Heart right ventricle (tissue), 16 donors: ENCODE data around the gene RIBC2. TPM values are rescaled to one million over a fixed set of nuclear protein-coding genes. Genes with fewer than 3 reads are reported as not detected.
"Not testable (repeated sequence)": the region's sequence is repeated elsewhere in the genome, so short reads cannot be mapped to it uniquely, and the experiment has no call there.

Source experiments
- ATAC-seq, 8 donors: fragments of 200-7000 bp; cut with Tn5 transposase; one replicate each; pipeline ENCODE4 v1.9.1; 2020; ENCODE audit warnings: mild to moderate bottlenecking in 8 of 8, moderate library complexity in 8 of 8, moderate number of reproducible peaks in 1 of 8
- DNase-seq, 2 donors: peaks; one replicate each; pipeline ENCODE4 v3.0.0-alpha.2; 2020
- H3K27ac ChIP-seq, 10 donors: fragments of 200-600 bp; sonication (generic) in 2 of 10; one replicate each; pipeline versions ENCODE4 v1.5.0 to v1.8.0; 2020 to 2022; ENCODE audit warnings: mild to moderate bottlenecking in 3 of 10
- H3K27me3 ChIP-seq, 7 donors: fragments of 200-600 bp; one replicate each; pipeline ENCODE4 v1.8.0; 2021 to 2022; ENCODE audit warnings: mild to moderate bottlenecking in 2 of 7
- H3K36me3 ChIP-seq, 9 donors: fragments of 200-600 bp; sonication (generic) in 1 of 9; one replicate each; pipeline versions ENCODE4 v1.5.0 to v1.8.0; 2020 to 2022; ENCODE audit warnings: mild to moderate bottlenecking in 2 of 9
- H3K4me1 ChIP-seq, 9 donors: fragments of 200-600 bp; sonication (generic) in 1 of 9; one replicate each; pipeline versions ENCODE4 v1.5.0 to v1.8.0; 2020 to 2022; ENCODE audit warnings: mild to moderate bottlenecking in 4 of 9
- H3K4me3 ChIP-seq, 10 donors: fragments of 200-600 bp; sonication (generic) in 2 of 10; one replicate each; pipeline versions ENCODE4 v1.5.0 to v1.8.0; 2020 to 2022; ENCODE audit warnings: mild to moderate bottlenecking in 7 of 10, moderate library complexity in 2 of 10
- H3K9me3 ChIP-seq, 11 donors: fragments of 200-600 bp in 10 of 11; sonication (generic) in 2 of 11; one replicate each; pipeline versions ENCODE4 v1.5.0 to v1.8.0; 2013 to 2022; ENCODE audit warnings: mild to moderate bottlenecking in 2 of 11, control low read depth in 1 of 11, moderate library complexity in 1 of 11
- CTCF ChIP-seq, 9 donors: fragments of 200-600 bp; sonication (generic) in 2 of 9; IDR thresholded peaks; one replicate each; pipeline versions ENCODE4 v1.5.0 to v1.8.0; 2021 to 2022; ENCODE audit warnings: antibody characterized with exemption in 9 of 9, mild to moderate bottlenecking in 5 of 9, moderate library complexity in 1 of 9
- WGBS, 2 donors: extraction: QIAGEN DNeasy Blood & Tissue Kit; methylation state at CpG; one replicate each; pipeline ENCODE4 v1.1.7; 2013; ENCODE audit warnings: inconsistent platforms in 1 of 2; 5-methylcytosine and 5-hydroxymethylcytosine counted together
- intact Hi-C, 10 donors: fragments of 100-400 bp; cut with DNase I; formaldehyde crosslinking; loops; one replicate each; pipeline versions ENCODE4 v1.11.1 to v1.14.2; 2022
- polyA plus RNA-seq, 2 donors: library from polyadenylated mRNA; stranded (reverse); fragments of 200-250 nt; gene quantifications; one replicate each; pipeline ENCODE4 v1.2.3, GENCODE V29; 2013
- total RNA-seq, 10 donors: library from RNA; stranded (reverse); fragmentation: NEBNext Ultra II Directional in 3 of 10; extraction: Animal tissue kit (Norgen Biotek cat#: 25700) in 3 of 10; gene quantifications; one replicate each; pipeline versions ENCODE4 v1.2.1 to v1.2.4, GENCODE V29; 2021 to 2023
- donor health status: Arrhythmogenic right ventricular cardiomyopathy.
- donor health status: ischemic (EF 13 %, LVEDD 7.1; RV severe dilation, severe dysfunction).
- donor health status: healthy with polysubstance abuse.
- donor health status: DM: no; HTN: yes; CAD: no.
- donor health status: DM: no; HTN: no; CAD: no.
- donor health status: ischemic (EF 25% LVEDD 6.9; RV normal size, moderate dysfunction).
- donor health status: ischemic (EF 25% LVEDD 5.7; RV mildly dilated, moderate dysfunction).
- donor health status: healthy.
- donor health status: DM: yes; HTN: yes; CAD: no.
- donor health status: Ischemic cardiomyopathy.
- donor health status: ischemic (EF 35%, LVEDD 5.7; RV mildly dilated, moderate dysfunction).
- donor health status: nonischemic (EF 11% LVEDD 7.7; RV severe dilation, severe dysfunction).
- donor health status: DM: yes; HTN: yes; CAD: no.
- donor health status: PGD.
- donor health status: ischemic (EF 29% LVEDD 5.4; RV normal size, mild dysfunction).
- donor health status: nonischemic (EF 23%, LVEDD 6.1; RV moderate dilation, normal function).

Gene RIBC2
- total and polyA plus RNA-seq, 12 donors: 0.06 to 1.2 (median 0.20) TPM; not detected in 9

GRCh38 chr22:45444168-45444567, 30.7 kb downstream of the RIBC2 start:
- no peak for TF ChIP-seq CTCF (IDR thresholded peaks at IDR 0.05)
- intact Hi-C loops: loop anchor here in 1 of 10 donors (10.0 kb wide), 1 partner anchor 71 kb away; no protein-coding TSS in a partner anchor

GRCh38 chr22:45445031-45445710, 31.7 kb downstream of the RIBC2 start:
- peaks cover 0 to 9% (median 3%) of the 10 kb centered on the region in 9 donors for H3K4me1 ChIP-seq
- H3K27ac ChIP-seq: no peak overlapping the region
- WGBS, 2 donors: 77 to 80% methylated on average over 14 of the region's 14 CpGs
- H3K36me3 ChIP-seq: no peaks in the 10 kb centered on the region
- ATAC-seq (no peak), DNase-seq (no peak)
- no peak for TF ChIP-seq CTCF (IDR thresholded peaks at IDR 0.05)
- H3K9me3 ChIP-seq: no peaks in the 10 kb centered on the region
- no peak overlapping the region for H3K4me3 ChIP-seq
- peaks cover 0 to 20% (median 0%) of the 10 kb centered on the region in 7 donors for H3K27me3 ChIP-seq
- intact Hi-C loops: loop anchor here in 1 of 10 donors (10.0 kb wide), 1 partner anchor 70 kb away; no protein-coding TSS in a partner anchor

More at GRCh38 chr22:45444168-45444567, 30.7 kb downstream of the RIBC2 start:
- Histone ChIP-seq H3K27ac (no peak overlapping the region), H3K9me3 (no peaks in the 10 kb centered on the region), H3K4me1 (peaks cover 0 to 9% (median 3%) of the 10 kb centered on the region in 9 donors), H3K4me3 (no peak overlapping the region), H3K36me3 (no peaks in the 10 kb centered on the region), H3K27me3 (peaks cover 0 to 24% (median 0%) of the 10 kb centered on the region in 7 donors)
- no peak for ATAC-seq
- no peak for DNase-seq
- 79 to 90% methylated on average over 3 of the region's 3 CpGs for WGBS, 2 donors

GRCh38 chr22:45446216-45446615, 32.7 kb downstream of the RIBC2 start:
- ATAC-seq (no peak), DNase-seq (no peak)
- Histone ChIP-seq H3K9me3 (no peaks in the 10 kb centered on the region), H3K27ac (no peak overlapping the region), H3K36me3 (no peaks in the 10 kb centered on the region), H3K27me3 (peaks cover 0 to 9% (median 0%) of the 10 kb centered on the region in 7 donors), H3K4me3 (no peak overlapping the region), H3K4me1 (peaks cover 0 to 9% (median 2%) of the 10 kb centered on the region in 9 donors)
- WGBS, 2 donors: 87 to 88% methylated on average over 5 of the region's 5 CpGs
- TF ChIP-seq CTCF (IDR thresholded peaks at IDR 0.05): no peak
- intact Hi-C loops: loop anchor here in 1 of 10 donors (10.0 kb wide), 1 partner anchor 69 kb away; no protein-coding TSS in a partner anchor

GRCh38 chr22:45447596-45447995, 34.1 kb downstream of the RIBC2 start:
- 87 to 89% methylated on average over 4 of the region's 4 CpGs for WGBS, 2 donors
- intact Hi-C loops: loop anchor here in 1 of 10 donors (10.0 kb wide), 1 partner anchor 67 kb away; no protein-coding TSS in a partner anchor
- H3K27me3 ChIP-seq, ATAC-seq, DNase-seq, H3K4me3 ChIP-seq, H3K9me3 ChIP-seq, H3K36me3 ChIP-seq, H3K27ac ChIP-seq: not testable (repeated sequence)
- H3K4me1 ChIP-seq: peaks cover 0 to 19% (median 3%) of the 10 kb centered on the region in 9 donors
